GM12891 (cell line): ENCODE measurements around the gene GALNT7.
"Not testable (repeated sequence)": the region's sequence is repeated elsewhere in the genome, so short reads cannot be mapped to it uniquely, and the experiment has no call there.

ENCODE experiments used
- DNase-seq: peaks from one replicate; pipeline ENCODE4 v3.0.0; 2011; ENCODE audit warnings: low spot score; ENCODE audit not compliant: insufficient read length
- FAIRE-seq: peaks from 2 replicates; lab custom pipeline; 2011; peaks lifted over from hg19 to GRCh38; lab: Jason Lieb, UNC
- PAX5 ChIP-seq: IDR thresholded peaks from 2 replicates; pipeline ENCODE4 v1.6.1; 2011; ENCODE audit warnings: low read length, moderate library complexity, mild to moderate bottlenecking; ENCODE audit not compliant: insufficient read depth, severe bottlenecking
- POLR2A ChIP-seq: IDR thresholded peaks from 2 replicates; pipeline ENCODE4 v1.6.1; 2011; ENCODE audit warnings: low read depth, low read length, control low read depth
- POLR2AphosphoS5 ChIP-seq: IDR thresholded peaks from 2 replicates; pipeline ENCODE4 v1.6.1; 2011; ENCODE audit warnings: low read depth, low read length, control low read depth
- POU2F2 ChIP-seq: IDR thresholded peaks from 2 replicates; pipeline ENCODE4 v1.6.1; 2011; ENCODE audit warnings: low read depth, mild to moderate bottlenecking, control low read depth, low read length, moderate library complexity
- SPI1 ChIP-seq: IDR thresholded peaks from 2 replicates; pipeline ENCODE4 v1.6.1; 2011; ENCODE audit warnings: low read depth, low read length, control low read depth
- TAF1 ChIP-seq: IDR thresholded peaks from 2 replicates; pipeline ENCODE4 v1.6.1; 2011; ENCODE audit warnings: low read depth, low read length, control low read depth

The GALNT7 gene

DNA sequence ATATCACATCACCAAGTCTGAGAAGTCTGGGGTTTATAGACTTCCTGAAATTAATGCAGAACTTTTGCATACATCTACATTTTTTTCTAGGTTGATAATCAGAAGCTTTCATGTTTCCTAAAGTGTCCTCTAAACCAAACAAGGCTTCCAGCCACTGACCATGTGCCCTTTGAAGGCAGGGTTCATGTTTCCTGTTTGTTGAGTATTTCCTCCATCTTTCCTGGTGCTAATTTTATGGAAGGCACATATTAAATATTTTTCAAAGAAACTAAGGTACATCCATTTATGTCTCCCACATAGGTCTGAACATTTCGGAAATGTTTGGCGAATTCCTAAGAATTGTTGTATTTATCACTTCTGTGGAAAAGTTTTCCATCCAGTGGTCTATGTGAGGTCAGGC lies 5.6 kb downstream of the GALNT7 start:
- FAIRE-seq = no peak
- TF ChIP-seq POU2F2 = no peak
- TF ChIP-seq POLR2A = no peak
- TF ChIP-seq TAF1 = no peak
- no peak for TF ChIP-seq SPI1
- TF ChIP-seq POLR2AphosphoS5 = no peak
- TF ChIP-seq PAX5 = no peak
- DNase-seq = no peak

DNA sequence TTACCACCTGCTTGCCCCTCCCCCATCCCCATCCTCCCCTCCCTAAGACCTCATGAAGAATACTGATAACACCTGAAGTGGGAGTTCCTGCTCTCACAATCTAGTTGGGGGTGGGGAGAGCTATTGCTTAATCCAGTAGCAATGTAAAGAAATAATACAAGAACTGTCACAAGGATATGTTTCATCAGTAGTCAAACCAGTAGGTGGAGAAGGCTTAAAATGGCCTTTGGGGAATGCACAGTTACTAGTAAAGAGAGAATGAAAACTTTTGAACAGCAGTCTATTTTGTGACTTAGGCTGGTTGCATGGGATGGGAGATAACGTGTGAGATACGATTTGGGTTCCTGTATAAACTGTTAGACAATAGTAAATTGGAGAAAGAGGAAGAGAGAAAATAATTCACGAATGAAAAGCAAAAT lies 6.0 kb downstream of the GALNT7 start:
- DNase-seq = no peak
- TF ChIP-seq POLR2A (no peak), PAX5 (no peak), POLR2AphosphoS5 (no peak), POU2F2 (no peak), SPI1 (no peak), TAF1 (no peak)
- peak; percentile 55 for FAIRE-seq

DNA sequence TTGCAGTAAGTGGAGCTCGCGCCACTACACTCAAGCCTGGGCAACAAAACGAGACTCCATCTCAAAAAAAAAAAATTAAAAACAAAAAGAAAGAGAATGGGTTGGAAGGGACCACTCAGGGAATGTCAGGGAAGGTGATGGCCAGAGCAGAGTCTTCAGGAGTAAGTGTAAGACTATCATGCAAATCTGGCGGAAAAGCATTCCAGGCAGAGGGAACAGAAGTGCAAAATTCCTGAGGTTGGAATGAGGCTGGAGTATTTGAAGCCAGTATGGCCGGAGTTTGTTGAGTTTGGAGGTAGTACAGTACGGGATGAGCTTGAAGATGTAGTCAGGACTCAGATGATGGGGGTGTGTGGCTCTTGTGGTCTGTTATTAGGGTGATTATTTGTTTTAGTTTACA lies 7.4 kb downstream of the GALNT7 start:
- no peak for TF ChIP-seq PAX5
- no peak for TF ChIP-seq TAF1
- TF ChIP-seq SPI1 = no peak
- TF ChIP-seq POLR2A = no peak
- no peak for TF ChIP-seq POLR2AphosphoS5
- TF ChIP-seq POU2F2 = no peak
- FAIRE-seq = no peak

DNA sequence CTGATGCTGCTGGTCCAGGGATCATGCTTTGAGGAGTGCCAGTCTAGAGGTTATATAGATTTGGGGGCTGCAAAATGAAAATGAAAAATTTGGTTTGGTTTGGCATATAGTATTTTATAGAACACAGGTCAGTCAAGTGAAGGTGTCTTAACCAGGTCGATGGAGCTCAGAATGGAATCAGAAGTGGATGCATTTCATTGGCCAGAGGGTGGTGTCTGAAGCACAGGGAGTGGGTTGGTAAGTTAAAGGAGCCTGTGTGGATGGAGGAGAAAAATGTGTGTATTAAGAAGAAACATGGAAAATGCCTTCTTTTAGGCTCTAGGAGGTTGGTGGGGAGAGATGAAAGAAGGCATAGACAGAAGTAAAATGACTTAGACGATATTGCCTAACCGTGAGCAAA lies 8.6 kb downstream of the GALNT7 start:
- FAIRE-seq (peak; percentile 82), DNase-seq (no peak)
- no peak for TF ChIP-seq POLR2A
- TF ChIP-seq PAX5 = no peak
- TF ChIP-seq TAF1 = no peak
- no peak for TF ChIP-seq SPI1

More for the DNA sequence above, 7.4 kb downstream of the GALNT7 start:
- no peak for DNase-seq

DNA sequence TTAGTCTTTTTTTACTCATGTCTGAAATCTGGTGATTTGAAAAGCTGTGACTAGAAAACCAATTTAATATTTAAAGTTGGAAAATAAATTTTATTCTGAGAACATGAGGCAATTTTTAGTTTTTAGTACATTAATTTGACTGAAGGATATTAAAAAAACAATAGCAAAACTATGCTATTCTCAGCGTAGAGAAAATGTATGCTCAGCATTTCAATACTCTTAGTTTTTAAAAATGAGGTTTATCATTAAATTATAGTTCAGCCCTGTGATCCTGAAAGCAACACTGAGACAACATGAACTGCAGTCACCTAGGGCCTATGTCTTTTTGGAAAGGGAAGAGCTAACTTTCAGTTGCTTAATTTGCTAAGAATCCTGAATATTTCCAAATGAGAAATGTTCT lies 9.5 kb downstream of the GALNT7 start:
- DNase-seq = no peak
- TF ChIP-seq POLR2A (no peak), PAX5 (no peak), POU2F2 (no peak), SPI1 (no peak), TAF1 (no peak), POLR2AphosphoS5 (no peak)
- FAIRE-seq = no peak

DNA sequence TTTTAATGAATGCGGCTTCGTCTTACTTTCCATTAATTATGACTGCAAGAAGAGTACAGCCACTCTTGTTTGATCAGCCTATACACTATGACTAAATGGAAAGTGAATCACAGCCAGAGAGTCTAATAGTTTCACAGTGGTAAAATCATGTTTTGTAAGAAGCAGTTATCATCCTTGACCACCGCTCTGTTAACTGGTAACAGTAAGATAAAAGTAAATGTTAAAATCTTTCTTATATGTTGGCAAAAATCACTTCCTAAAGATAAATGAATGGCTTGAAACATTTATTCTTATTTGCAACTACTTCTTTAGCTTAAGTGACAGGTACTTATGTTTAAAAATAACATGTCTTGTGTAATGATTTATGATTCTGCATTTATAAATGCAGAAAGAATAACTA lies 13.2 kb downstream of the GALNT7 start:
- FAIRE-seq = no peak
- TF ChIP-seq POLR2A (no peak), POU2F2 (no peak), SPI1 (no peak), PAX5 (no peak), TAF1 (no peak), POLR2AphosphoS5 (no peak)

DNA sequence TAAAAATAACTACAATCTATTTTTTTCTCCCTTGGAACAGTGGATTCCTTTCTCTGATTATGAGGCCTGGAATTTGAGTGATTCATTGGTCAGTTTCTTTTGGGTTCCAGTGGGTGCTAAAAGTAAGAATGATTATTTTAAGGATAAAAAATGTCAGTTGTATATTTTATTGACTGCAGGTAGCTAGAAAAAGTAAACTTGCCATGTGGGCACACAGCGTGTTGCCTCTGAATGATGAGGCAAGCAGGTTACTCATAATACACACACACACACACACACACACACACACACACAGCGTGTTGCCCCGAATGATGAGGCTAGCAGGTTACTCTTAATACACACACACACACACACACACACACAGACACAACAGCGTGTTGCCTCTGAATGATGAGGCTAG lies 13.8 kb downstream of the GALNT7 start:
- TF ChIP-seq PAX5 = no peak
- no peak for TF ChIP-seq TAF1
- TF ChIP-seq POU2F2 = no peak
- TF ChIP-seq POLR2A = no peak
- no peak for TF ChIP-seq POLR2AphosphoS5
- TF ChIP-seq SPI1 = no peak
- DNase-seq (no peak), FAIRE-seq (peak; percentile 83)

More for the DNA sequence above, 13.2 kb downstream of the GALNT7 start:
- no peak for DNase-seq

DNA sequence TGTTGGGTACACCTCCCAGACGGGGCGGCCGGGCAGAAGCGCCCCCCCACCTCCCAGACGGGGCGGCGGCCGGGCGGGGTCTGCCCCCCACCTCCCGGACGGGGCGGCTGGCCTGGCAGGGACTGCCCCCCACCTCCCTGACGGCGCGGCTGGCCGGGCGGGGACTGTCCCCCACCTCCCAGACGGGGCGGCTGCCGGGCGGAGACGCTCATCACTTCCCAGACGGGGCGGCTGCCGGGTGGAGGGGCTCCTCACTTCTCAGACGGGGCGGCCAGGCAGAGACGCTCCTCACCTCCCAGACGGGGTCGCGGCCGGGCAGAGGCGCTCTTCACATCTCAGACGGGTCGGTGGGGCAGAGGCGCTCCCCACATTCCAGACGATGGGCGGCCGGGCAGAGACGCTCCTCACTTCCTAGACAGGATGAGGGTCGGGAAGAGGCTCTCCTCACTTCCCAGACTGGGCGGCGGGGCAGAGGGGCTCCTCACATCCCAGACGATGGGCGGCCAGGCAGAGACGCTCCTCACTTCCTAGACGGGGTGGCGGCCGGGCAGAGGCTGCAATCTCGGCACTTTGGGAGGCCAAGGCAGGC lies 15.1 kb downstream of the GALNT7 start:
- FAIRE-seq = not testable (repeated sequence)

DNA sequence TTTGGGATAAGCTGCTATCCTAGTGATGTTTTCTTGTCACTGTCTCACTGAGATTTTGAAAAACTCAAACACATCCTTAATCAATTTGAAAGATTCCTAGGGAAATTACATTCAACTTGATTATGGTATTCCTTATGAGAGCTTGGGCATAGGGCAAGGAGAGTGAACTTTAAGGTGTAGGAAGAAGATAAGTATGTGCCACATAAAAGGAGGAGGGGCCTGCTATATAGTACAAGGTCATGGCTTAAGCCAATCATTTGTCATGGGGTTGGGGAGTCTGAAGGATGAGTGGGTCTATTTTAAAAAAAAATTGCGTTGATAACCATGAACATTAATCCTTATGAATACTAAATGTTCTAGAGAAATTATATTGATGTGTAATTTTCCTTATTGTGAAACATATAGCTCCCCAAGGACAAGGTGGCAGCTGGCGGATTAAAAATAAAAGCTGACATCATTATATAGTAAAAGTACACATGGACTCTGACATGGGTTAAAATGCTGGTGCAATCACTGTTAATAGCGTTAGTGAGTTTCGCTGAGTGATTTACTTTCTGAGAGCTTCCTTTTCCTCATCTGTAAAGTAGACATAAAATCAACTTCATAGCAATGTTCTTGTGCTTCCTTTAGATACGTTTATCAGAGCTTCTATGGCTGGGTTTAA lies 17.4 kb downstream of the GALNT7 start:
- DNase-seq = no peak

More for the DNA sequence above, 15.1 kb downstream of the GALNT7 start:
- not testable (repeated sequence) for DNase-seq

DNA sequence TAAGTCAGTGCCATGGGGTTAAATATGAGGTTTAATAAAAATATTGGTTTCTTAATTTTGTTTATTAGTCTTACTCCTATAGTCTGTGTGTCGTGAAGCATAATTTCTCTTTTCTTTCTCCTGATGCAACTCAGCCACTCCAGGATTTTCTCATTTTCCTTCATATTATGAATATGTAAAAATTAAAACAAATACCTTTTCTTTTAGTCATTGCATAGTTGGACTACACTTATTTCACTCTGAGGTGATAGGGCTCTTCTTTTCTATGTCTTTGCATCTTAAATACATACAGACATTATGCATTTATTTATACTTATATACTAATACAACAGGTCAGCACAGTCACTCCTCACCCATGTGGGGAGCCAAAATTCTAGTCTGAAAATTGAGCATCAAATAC lies 19.1 kb downstream of the GALNT7 start:
- TF ChIP-seq PAX5 (no peak), POLR2A (no peak), POU2F2 (no peak), POLR2AphosphoS5 (no peak), SPI1 (no peak), TAF1 (no peak)
- DNase-seq (no peak), FAIRE-seq (no peak)

More for the DNA sequence above, 17.4 kb downstream of the GALNT7 start:
- TF ChIP-seq PAX5 (no peak), TAF1 (no peak), SPI1 (no peak), POLR2A (no peak), POLR2AphosphoS5 (no peak), POU2F2 (no peak)
- FAIRE-seq = peak; percentile 71

DNA sequence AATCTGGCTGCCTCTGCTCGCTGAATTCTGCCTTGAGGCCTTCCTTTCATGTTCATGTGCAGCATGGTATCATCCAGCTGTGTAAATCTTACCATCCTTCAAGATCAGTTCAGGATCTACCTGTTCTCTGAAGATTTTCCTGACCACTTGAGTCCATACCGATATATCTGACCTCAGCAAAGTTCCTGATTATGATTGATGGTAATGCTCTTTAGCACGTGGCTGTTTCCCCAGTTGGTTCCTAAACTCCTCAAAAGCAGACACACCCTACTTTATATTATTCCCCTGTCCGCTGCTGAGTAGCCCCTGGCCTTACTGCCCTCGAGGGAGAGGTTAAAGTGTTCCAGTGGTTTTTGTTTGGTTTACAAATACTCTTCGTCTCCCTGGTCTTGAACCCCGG lies 20.0 kb downstream of the GALNT7 start:
- peak; percentile 16 for FAIRE-seq
- TF ChIP-seq SPI1 = no peak
- TF ChIP-seq POLR2AphosphoS5 = no peak
- TF ChIP-seq POU2F2 = no peak
- TF ChIP-seq POLR2A = no peak
- no peak for TF ChIP-seq PAX5
- no peak for TF ChIP-seq TAF1
- no peak for DNase-seq
